K562 (cell line): Measurements from ENCODE around the gene IPP. TPM values are rescaled to one million over a fixed set of nuclear protein-coding genes. Genes with fewer than 3 reads are reported as not detected.

Experiments used
- ASH1L ChIP-seq: fragments of 450-650 bp; IDR thresholded peaks from 2 replicates; pipeline ENCODE4 v1.6.1; 2018; ENCODE audit warnings: borderline replicate concordance, mild to moderate bottlenecking, low read depth; ENCODE audit not compliant: partially characterized antibody
- BCL6 ChIP-seq: fragments of 250-450 bp; sonication (Bioruptor Pico); IDR thresholded peaks from 2 replicates; pipeline ENCODE4 v1.4.0; 2020
- BHLHE40 ChIP-seq: IDR thresholded peaks from 2 replicates; pipeline ENCODE4 v1.6.1; 2011; ENCODE audit warnings: low read length, improper control_type of control experiment
- CBX2 ChIP-seq: fragments of 200-600 bp; sonication (generic); IDR thresholded peaks from one replicate; pipeline ENCODE4 v1.6.1; 2012; ENCODE audit warnings: mild to moderate bottlenecking, low read length, inconsistent platforms; ENCODE audit not compliant: insufficient read depth, poor library complexity, severe bottlenecking
- CBX8 ChIP-seq: fragments of 200-600 bp; sonication (generic); IDR thresholded peaks from 2 replicates; pipeline ENCODE4 v1.6.1; 2012; ENCODE audit warnings: borderline replicate concordance, mixed run types, low read depth, mild to moderate bottlenecking, moderate library complexity, mixed read lengths, low read length, control low read depth, inconsistent platforms; ENCODE audit not compliant: poor library complexity, severe bottlenecking; ENCODE audit errors: extremely low read depth
- CCNT2 ChIP-seq: IDR thresholded peaks from 2 replicates; pipeline ENCODE4 v1.6.1; 2011; ENCODE audit warnings: borderline replicate concordance, low read depth, mild to moderate bottlenecking, moderate library complexity, mixed read lengths, low read length; ENCODE audit not compliant: insufficient read length; ENCODE audit errors: extremely low read depth
- E2F3 ChIP-seq: fragments of 250-450 bp; sonication (Bioruptor Pico); IDR thresholded peaks from 2 replicates; pipeline ENCODE4 v1.4.0; 2020; ENCODE audit warnings: mild to moderate bottlenecking
- ELF1 ChIP-seq: fragments of 200-800 bp; sonication (Bioruptor generic); IDR thresholded peaks from 2 replicates; pipeline ENCODE4 v1.6.1; 2016; ENCODE audit warnings: missing genetic modification characterization, missing compliant biosample characterization
- GTF3C2 ChIP-seq: IDR thresholded peaks from 3 replicates; pipeline ENCODE4 v1.6.1; 2011; ENCODE audit warnings: borderline replicate concordance, mild to moderate bottlenecking, moderate library complexity; ENCODE audit not compliant: insufficient read length; ENCODE audit errors: extremely low read depth
- MYBL2 ChIP-seq, 2 experiments: fragments of 450-650 bp in 1 of 2; sonication (generic) in 1 of 2; formaldehyde crosslinking in 1 of 2; IDR thresholded peaks; 2 replicates each; pipeline versions ENCODE4 v1.6.1 to v1.8.1; 2017 to 2022; ENCODE audit warnings: borderline replicate concordance in 1 of 2, inconsistent platforms in 1 of 2, low read depth in 1 of 2, mild to moderate bottlenecking in 1 of 2, missing genetic modification reagents in 1 of 2, moderate library complexity in 1 of 2
- PHF8 ChIP-seq: fragments of 200-600 bp; sonication (generic); IDR thresholded peaks from 2 replicates; pipeline ENCODE4 v1.6.1; 2012; ENCODE audit warnings: mixed run types, mild to moderate bottlenecking, inconsistent platforms, low read length, moderate library complexity, borderline replicate concordance
- POLR2AphosphoS5 ChIP-seq: IDR thresholded peaks from 2 replicates; pipeline ENCODE4 v1.6.1; 2011; ENCODE audit warnings: mild to moderate bottlenecking, low read depth, low read length, moderate library complexity; ENCODE audit not compliant: control insufficient read depth, insufficient read depth
- SAFB ChIP-seq: fragments of 200-400 bp; formaldehyde crosslinking; IDR thresholded peaks from 2 replicates; pipeline ENCODE4 v1.6.1; 2017; ENCODE audit warnings: low read depth, low read length, borderline replicate concordance
- SIRT6 ChIP-seq: IDR thresholded peaks from one replicate; pipeline ENCODE4 v1.6.1; 2012; ENCODE audit warnings: low read depth, mild to moderate bottlenecking, control low read depth, inconsistent platforms, low read length, moderate library complexity
- SMARCA5 ChIP-seq: fragments of 450-650 bp; IDR thresholded peaks from 2 replicates; pipeline ENCODE4 v1.6.1; 2016
- SPI1 ChIP-seq: IDR thresholded peaks from 2 replicates; pipeline ENCODE4 v1.6.1; 2011; ENCODE audit warnings: low read depth, low read length, control low read depth, borderline replicate concordance
- TAF15 ChIP-seq: fragments of 200-400 bp; formaldehyde crosslinking; IDR thresholded peaks from 2 replicates; pipeline ENCODE4 v1.6.1; 2017; ENCODE audit warnings: mild to moderate bottlenecking, low read depth, low read length, moderate library complexity
- ZNF75A ChIP-seq: fragments of 450-650 bp; formaldehyde crosslinking; IDR thresholded peaks from 2 replicates; pipeline ENCODE4 v1.4.0; 2020; ENCODE audit warnings: mild to moderate bottlenecking
- polyA plus RNA-seq, 8 experiments: library from polyadenylated mRNA; depleted of rRNA in 4 of 8; stranded (reverse) in 5 of 8; unstranded in 3 of 8; fragments of >200 nt; fragmentation: Nextera tagmentation in 2 of 8; fragmentation: Illumina TruSeq in 1 of 8; extraction: Ambion mirVana in 2 of 8; extraction: Trizol in 1 of 8; gene quantifications; 2 replicates each; pipeline versions ENCODE4 v1.2.1 to v1.2.3, GENCODE V29; 2011 to 2014; ENCODE audit warnings: inconsistent platforms in 1 of 8, missing spikeins in 1 of 8
- total RNA-seq, 7 experiments: library from RNA; depleted of rRNA in 6 of 7; stranded (reverse); fragments of >200 nt in 6 of 7; fragmentation: Illumina TruSeq in 2 of 7; extraction: Trizol in 2 of 7; gene quantifications; 2 replicates each; pipeline versions ENCODE4 v1.2.1 to v1.2.3, GENCODE V29; 2011 to 2021; ENCODE audit warnings: low replicate concordance in 1 of 7
- TF ChIP-seq, protein P1 (sequence below): fragments of 450-650 bp; conservative IDR thresholded peaks from 2 replicates; pipeline ENCODE4 v1.6.1; 2016; ENCODE audit warnings: missing genetic modification characterization, low read depth, mild to moderate bottlenecking, missing compliant biosample characterization, moderate library complexity

The IPP gene
- total and polyA plus RNA-seq, 9 of the 15 experiments (the other 6 are each of a cell fraction or from before 2014, with no cell fraction given): 6.9 to 15.1 (median 9.7) TPM

DNA sequence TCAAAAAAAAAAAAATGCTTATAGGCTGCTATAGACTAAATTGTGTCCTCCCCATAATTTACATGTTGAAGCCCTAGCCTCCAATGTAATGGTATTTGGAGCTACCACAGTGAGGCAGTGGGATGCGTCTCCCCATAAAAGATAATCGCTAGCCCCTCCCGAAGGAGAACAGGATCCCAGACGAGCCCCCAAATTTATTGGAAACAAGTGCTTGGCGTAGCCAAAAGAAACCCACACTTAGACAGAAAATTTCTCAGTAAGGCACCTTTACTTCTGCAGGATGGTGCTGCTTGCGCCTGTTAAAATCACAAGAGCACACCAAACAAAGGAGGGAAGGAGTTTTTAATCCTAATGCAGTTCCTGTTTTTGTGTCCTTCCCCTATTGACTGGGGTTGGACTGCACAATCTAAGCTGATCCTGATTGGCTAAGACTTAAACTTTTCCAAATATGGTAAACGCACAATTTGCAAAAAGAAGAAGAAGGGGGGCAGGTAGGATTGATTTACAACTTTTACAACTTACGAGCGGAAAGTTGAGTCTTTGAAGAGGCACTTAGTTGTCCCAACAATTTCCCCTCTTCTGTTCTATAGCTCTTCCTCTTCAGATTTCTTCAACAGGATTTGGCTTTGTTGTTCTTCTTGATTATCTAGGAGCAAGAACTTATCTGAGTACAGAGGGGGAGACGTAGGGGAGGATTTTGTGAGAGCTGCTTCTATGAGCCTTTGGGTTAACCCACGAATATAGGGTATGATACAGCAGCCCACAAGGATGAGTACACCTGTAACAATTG is 3.0 kb upstream of the IPP start (continued):
- no peak for TF ChIP-seq CCNT2
- peak; percentile 79 for TF ChIP-seq ELF1 (tag)
- no peak for TF ChIP-seq E2F3 (CRISPR knock-in tag)
- TF ChIP-seq GTF3C2: no peak
- TF ChIP-seq SAFB: no peak
- no peak for TF ChIP-seq CBX8
- no peak for TF ChIP-seq SMARCA5
- TF ChIP-seq BCL6: no peak
- no peak for TF ChIP-seq SIRT6
- peak; percentile 66; the same call in 1 of the 2 replicates for TF ChIP-seq POLR2AphosphoS5
- TF ChIP-seq CBX2: no peak
- no peak for TF ChIP-seq TAF15
- no peak for TF ChIP-seq ZNF75A (CRISPR knock-in tag)
- TF ChIP-seq BHLHE40: 0 out of 2 replicates have a peak, but pooled peaks have one; percentile 5
- TF ChIP-seq, protein P1, sequence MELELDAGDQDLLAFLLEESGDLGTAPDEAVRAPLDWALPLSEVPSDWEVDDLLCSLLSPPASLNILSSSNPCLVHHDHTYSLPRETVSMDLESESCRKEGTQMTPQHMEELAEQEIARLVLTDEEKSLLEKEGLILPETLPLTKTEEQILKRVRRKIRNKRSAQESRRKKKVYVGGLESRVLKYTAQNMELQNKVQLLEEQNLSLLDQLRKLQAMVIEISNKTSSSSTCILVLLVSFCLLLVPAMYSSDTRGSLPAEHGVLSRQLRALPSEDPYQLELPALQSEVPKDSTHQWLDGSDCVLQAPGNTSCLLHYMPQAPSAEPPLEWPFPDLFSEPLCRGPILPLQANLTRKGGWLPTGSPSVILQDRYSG (tag): peak; percentile 77
- no peak for TF ChIP-seq MYBL2 (IDR thresholded peaks at IDR 0.05; ENCODE audit: low read depth)
- TF ChIP-seq MYBL2 (CRISPR knock-in tag; IDR thresholded peaks at IDR 0.05; ENCODE audit: borderline replicate concordance): no peak
- peak; percentile 100 for TF ChIP-seq SPI1
- peak; percentile 51; the same call in 1 of the 2 replicates for TF ChIP-seq PHF8
- no peak for TF ChIP-seq ASH1L
